K562 (cell line): ENCODE measurements around the gene COX4I2. TPM values are rescaled to one million over a fixed set of nuclear protein-coding genes. Genes with fewer than 3 reads are reported as not detected.
A peak's percentile ranks its signal among the peaks of the same experiment; 100 is the strongest.

Experiments
- ARID4B ChIP-seq: sonication (generic); formaldehyde crosslinking; IDR thresholded peaks from 2 replicates; pipeline ENCODE4 v1.8.0; 2022; ENCODE audit warnings: mild to moderate bottlenecking, missing genetic modification reagents
- KDM5B ChIP-seq: fragments of 200-600 bp; sonication (generic); IDR thresholded peaks from 2 replicates; pipeline ENCODE4 v1.6.1; 2012; ENCODE audit warnings: low read depth, mild to moderate bottlenecking, moderate library complexity, low read length, control low read depth, inconsistent platforms; ENCODE audit not compliant: insufficient replicate concordance
- MTA2 ChIP-seq: fragments of 450-650 bp; IDR thresholded peaks from 2 replicates; pipeline ENCODE4 v1.6.1; 2016; ENCODE audit warnings: low read depth
- MTA3 ChIP-seq: fragments of 450-650 bp; formaldehyde crosslinking; IDR thresholded peaks from 2 replicates; pipeline ENCODE4 v1.6.1; 2017; ENCODE audit warnings: mild to moderate bottlenecking, borderline replicate concordance
- PHTF2 ChIP-seq: fragments of 250-450 bp; sonication (Bioruptor Pico); IDR thresholded peaks from 2 replicates; pipeline ENCODE4 v1.5.0; 2021; ENCODE audit warnings: mild to moderate bottlenecking
- RCOR1 ChIP-seq, 2 experiments: IDR thresholded peaks; 2 replicates each; pipeline ENCODE4 v1.6.1; 2012; ENCODE audit warnings: low read depth in 2 of 2, low read length in 2 of 2, borderline replicate concordance in 1 of 2, improper control_type of control experiment in 1 of 2
- RFX7 ChIP-seq: fragments of 250-450 bp; sonication (Bioruptor Pico); IDR thresholded peaks from 2 replicates; pipeline ENCODE4 v1.5.1; 2021; ENCODE audit warnings: mild to moderate bottlenecking
- SP2 ChIP-seq: IDR thresholded peaks from 2 replicates; pipeline ENCODE4 v1.6.1; 2011; ENCODE audit warnings: mild to moderate bottlenecking, low read depth, low read length, moderate library complexity; ENCODE audit not compliant: poor library complexity, severe bottlenecking; ENCODE audit errors: extremely low read depth
- SRSF3 ChIP-seq: fragments of 200-400 bp; formaldehyde crosslinking; IDR thresholded peaks from 2 replicates; pipeline ENCODE4 v1.6.1; 2016; ENCODE audit warnings: mild to moderate bottlenecking, low read length, moderate library complexity; ENCODE audit not compliant: insufficient read depth
- STAT5B ChIP-seq: fragments of 250-450 bp; sonication (Bioruptor Pico); IDR thresholded peaks from 2 replicates; pipeline ENCODE4 v1.8.0; 2021; ENCODE audit warnings: mild to moderate bottlenecking, inconsistent platforms
- TBP ChIP-seq: optimal IDR thresholded peaks from 2 replicates; pipeline ENCODE3; 2011; ENCODE audit warnings: low read depth, low read length, improper control_type of control experiment
- U2AF2 ChIP-seq: fragments of 200-400 bp; formaldehyde crosslinking; optimal IDR thresholded peaks from 2 replicates; pipeline ENCODE3; 2017; ENCODE audit warnings: low read depth, mild to moderate bottlenecking, low read length
- ZNF41 ChIP-seq: fragments of 250-450 bp; sonication (Bioruptor Pico); conservative IDR thresholded peaks from 2 replicates; pipeline ENCODE4 v1.4.0; 2020; ENCODE audit warnings: mild to moderate bottlenecking
- ZNF561 ChIP-seq: fragments of 450-650 bp; formaldehyde crosslinking; conservative IDR thresholded peaks from 2 replicates; pipeline ENCODE4 v1.4.0; 2020; ENCODE audit warnings: mild to moderate bottlenecking, moderate library complexity
- ZNF592 ChIP-seq: fragments of 450-650 bp; IDR thresholded peaks from 2 replicates; pipeline ENCODE4 v1.6.1; 2017; ENCODE audit warnings: antibody characterized with exemption, mild to moderate bottlenecking
- ZNF766 ChIP-seq: fragments of 200-800 bp; sonication (Bioruptor generic); conservative IDR thresholded peaks from 2 replicates; pipeline ENCODE4 v1.6.1; 2016; ENCODE audit warnings: missing genetic modification characterization, missing compliant biosample characterization
- polyA plus RNA-seq, 8 experiments: library from polyadenylated mRNA; depleted of rRNA in 4 of 8; stranded (reverse) in 5 of 8; unstranded in 3 of 8; fragments of >200 nt; fragmentation: Nextera tagmentation in 2 of 8; fragmentation: Illumina TruSeq in 1 of 8; extraction: Ambion mirVana in 2 of 8; extraction: Trizol in 1 of 8; gene quantifications; 2 replicates each; pipeline versions ENCODE4 v1.2.1 to v1.2.3, GENCODE V29; 2011 to 2014; ENCODE audit warnings: inconsistent platforms in 1 of 8, missing spikeins in 1 of 8
- total RNA-seq, 7 experiments: library from RNA; depleted of rRNA in 6 of 7; stranded (reverse); fragments of >200 nt in 6 of 7; fragmentation: Illumina TruSeq in 2 of 7; extraction: Trizol in 2 of 7; gene quantifications; 2 replicates each; pipeline versions ENCODE4 v1.2.1 to v1.2.3, GENCODE V29; 2011 to 2021; ENCODE audit warnings: low replicate concordance in 1 of 7
- TF ChIP-seq, protein P1 (sequence below): fragments of 250-450 bp; sonication (Bioruptor Pico); IDR thresholded peaks from 2 replicates; pipeline ENCODE4 v1.5.0; 2020; ENCODE audit warnings: mild to moderate bottlenecking, borderline replicate concordance

The COX4I2 gene
- total and polyA plus RNA-seq, 9 of the 15 experiments (the other 6 are each of a cell fraction or from before 2014, with no cell fraction given), result not detected

- TF ChIP-seq STAT5B (CRISPR knock-in tag) (no peak), MTA2 (no peak), MTA3 (0 out of 2 replicates have a peak, but pooled peaks have one; percentile 19), ZNF41 (CRISPR knock-in tag) (no peak), RCOR1 (IDR thresholded peaks at IDR 0.05; ENCODE audit: borderline replicate concordance in 1 of 2, low read depth in 2 of 2, low read length in 2 of 2) (peak in 1 of 2 experiments; percentile 72; a peak in 1 of 4 replicates), SRSF3 (no peak), SP2 (no peak), U2AF2 (no peak), PHTF2 (no peak), RFX7 (CRISPR knock-in tag) (no peak), ZNF766 (CRISPR knock-in tag) (no peak), ARID4B (no peak), KDM5B (no peak), ZNF561 (CRISPR knock-in tag) (no peak), ZNF592 (peak; percentile 59; the same call in 1 of the 2 replicates), TBP (peak; percentile 35)
- TF ChIP-seq, protein P1, sequence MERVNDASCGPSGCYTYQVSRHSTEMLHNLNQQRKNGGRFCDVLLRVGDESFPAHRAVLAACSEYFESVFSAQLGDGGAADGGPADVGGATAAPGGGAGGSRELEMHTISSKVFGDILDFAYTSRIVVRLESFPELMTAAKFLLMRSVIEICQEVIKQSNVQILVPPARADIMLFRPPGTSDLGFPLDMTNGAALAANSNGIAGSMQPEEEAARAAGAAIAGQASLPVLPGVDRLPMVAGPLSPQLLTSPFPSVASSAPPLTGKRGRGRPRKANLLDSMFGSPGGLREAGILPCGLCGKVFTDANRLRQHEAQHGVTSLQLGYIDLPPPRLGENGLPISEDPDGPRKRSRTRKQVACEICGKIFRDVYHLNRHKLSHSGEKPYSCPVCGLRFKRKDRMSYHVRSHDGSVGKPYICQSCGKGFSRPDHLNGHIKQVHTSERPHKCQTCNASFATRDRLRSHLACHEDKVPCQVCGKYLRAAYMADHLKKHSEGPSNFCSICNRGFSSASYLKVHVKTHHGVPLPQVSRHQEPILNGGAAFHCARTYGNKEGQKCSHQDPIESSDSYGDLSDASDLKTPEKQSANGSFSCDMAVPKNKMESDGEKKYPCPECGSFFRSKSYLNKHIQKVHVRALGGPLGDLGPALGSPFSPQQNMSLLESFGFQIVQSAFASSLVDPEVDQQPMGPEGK (CRISPR knock-in tag), result no peak
These were observed 4.3 kb upstream of the COX4I2 start (continued) for GRCh38 chr20:31633339-31633914.
